ENCODE data around the gene DNPEP.

DNPEP gene

GRCh38 chr2:219362072-219362471, 25.6 kb downstream of the DNPEP start:
- no peak for DNase-seq (ENCODE audit: low read depth in 2 of 2)

- no peak for DNase-seq (ENCODE audit: low read depth in 2 of 2)
These were observed 29.3 kb downstream of the DNPEP start for GRCh38 chr2:219358170-219359075.

GRCh38 chr2:219356834-219357233, 30.9 kb downstream of the DNPEP start:
- DNase-seq (ENCODE audit: low read depth in 2 of 2), result no peak

- no peak for DNase-seq (ENCODE audit: low read depth in 2 of 2)
These were observed 33.1 kb downstream of the DNPEP start for GRCh38 chr2:219354582-219354981.

- no peak for DNase-seq (ENCODE audit: low read depth in 2 of 2)
These were observed 34.6 kb downstream of the DNPEP start for GRCh38 chr2:219353129-219353528.

- peak; percentile 7 to 36 for DNase-seq (ENCODE audit: low read depth in 2 of 2)
These were observed 35.2 kb downstream of the DNPEP start for GRCh38 chr2:219352448-219353023.

GRCh38 chr2:219350710-219351221, 36.9 kb downstream of the DNPEP start:
- DNase-seq (ENCODE audit: low read depth in 2 of 2), result no peak

GRCh38 chr2:219350215-219350614, 37.5 kb downstream of the DNPEP start:
- DNase-seq (ENCODE audit: low read depth in 2 of 2), result no peak

- DNase-seq (ENCODE audit: low read depth in 2 of 2), result no peak
These were observed 42.8 kb downstream of the DNPEP start for GRCh38 chr2:219344751-219345430.

- no peak for DNase-seq (ENCODE audit: low read depth in 2 of 2)
These were observed 52.3 kb downstream of the DNPEP start for GRCh38 chr2:219335373-219335786.

- DNase-seq (ENCODE audit: low read depth in 2 of 2), result no peak
These were observed 53.6 kb downstream of the DNPEP start for GRCh38 chr2:219334076-219334475.

- DNase-seq (ENCODE audit: low read depth in 2 of 2), result no peak
These were observed 55.2 kb downstream of the DNPEP start, which contains the start of gene RESP18 for GRCh38 chr2:219332542-219332941. Gene RESP18 (minus strand): TSS chr2:219332744.

GRCh38 chr2:219331560-219332213, 56.0 kb downstream of the DNPEP start:
- no peak for DNase-seq (ENCODE audit: low read depth in 2 of 2)

- no peak for DNase-seq (ENCODE audit: low read depth in 2 of 2)
These were observed 60.0 kb downstream of the DNPEP start for GRCh38 chr2:219327719-219328118.

GRCh38 chr2:219325657-219326315, 61.9 kb downstream of the DNPEP start:
- no peak for DNase-seq (ENCODE audit: low read depth in 2 of 2)

GRCh38 chr2:219325136-219325535, 62.6 kb downstream of the DNPEP start:
- no peak for DNase-seq (ENCODE audit: low read depth in 2 of 2)

- no peak for DNase-seq (ENCODE audit: low read depth in 2 of 2)
These were observed 64.3 kb downstream of the DNPEP start for GRCh38 chr2:219323434-219323833.
